Astrocyte (in vitro differentiated cells and primary cell): ENCODE data around the gene ADAM8. TPM values are rescaled to one million over a fixed set of nuclear protein-coding genes. Genes with fewer than 3 reads are reported as not detected.

Experiments
- DNase-seq: peaks from one replicate; pipeline ENCODE4 v3.0.0-alpha.2; 2010; ENCODE audit warnings: low read depth
- FAIRE-seq: peaks from 2 replicates; lab custom pipeline; 2011; peaks lifted over from hg19 to GRCh38; lab: Jason Lieb, UNC
- H2AFZ ChIP-seq: 2 replicates; pipeline ENCODE4 v1.6.0; 2012; ENCODE audit warnings: low read depth, low read length, inconsistent platforms
- H3K27ac ChIP-seq: 2 replicates; pipeline ENCODE4 v1.5.1; 2011; ENCODE audit warnings: low read depth, low read length, inconsistent platforms
- H3K27me3 ChIP-seq: 2 replicates; pipeline ENCODE4 v1.6.0; 2011; ENCODE audit warnings: low read length, inconsistent platforms; ENCODE audit not compliant: insufficient read depth
- H3K36me3 ChIP-seq: 2 replicates; pipeline ENCODE4 v1.5.1; 2011; ENCODE audit warnings: low read length, inconsistent platforms; ENCODE audit not compliant: insufficient read depth
- H3K4me1 ChIP-seq: 2 replicates; pipeline ENCODE4 v1.5.1; 2011; ENCODE audit warnings: low read length, inconsistent platforms; ENCODE audit not compliant: insufficient read depth
- H3K4me2 ChIP-seq: 2 replicates; pipeline ENCODE4 v1.6.0; 2012; ENCODE audit warnings: low read length, inconsistent platforms
- H3K4me3 ChIP-seq: 2 replicates; pipeline ENCODE4 v1.5.1; 2011; ENCODE audit warnings: low read depth, mild to moderate bottlenecking, low read length, inconsistent platforms; ENCODE audit not compliant: insufficient read depth
- H3K79me2 ChIP-seq: 2 replicates; pipeline ENCODE4 v1.6.0; 2012; ENCODE audit warnings: mild to moderate bottlenecking, low read length, inconsistent platforms; ENCODE audit not compliant: insufficient read depth
- H3K9ac ChIP-seq: 2 replicates; pipeline ENCODE4 v1.6.0; 2012; ENCODE audit warnings: mild to moderate bottlenecking, low read length, inconsistent platforms
- H3K9me3 ChIP-seq: 2 replicates; pipeline ENCODE4 v1.5.1; 2012; ENCODE audit warnings: low read depth, mild to moderate bottlenecking, low read length, inconsistent platforms; ENCODE audit not compliant: insufficient read depth
- H4K20me1 ChIP-seq: 2 replicates; pipeline ENCODE4 v1.6.0; 2012; ENCODE audit warnings: low read length, inconsistent platforms; ENCODE audit not compliant: insufficient read depth
- H3K27ac Mint-ChIP-seq: one replicate; pipeline ENCODE4 v1.8.0; 2021; ENCODE audit warnings: mild to moderate bottlenecking, mixed read lengths; ENCODE audit not compliant: unreplicated experiment
- H3K27me3 Mint-ChIP-seq: one replicate; pipeline ENCODE4 v1.8.0; 2021; ENCODE audit warnings: low read depth, mixed read lengths; ENCODE audit not compliant: unreplicated experiment
- H3K36me3 Mint-ChIP-seq: one replicate; pipeline ENCODE4 v1.8.0; 2021; ENCODE audit warnings: low read depth, mixed read lengths; ENCODE audit not compliant: unreplicated experiment
- H3K4me1 Mint-ChIP-seq: one replicate; pipeline ENCODE4 v1.8.0; 2021; ENCODE audit warnings: low read depth, mixed read lengths; ENCODE audit not compliant: unreplicated experiment
- H3K4me3 Mint-ChIP-seq: one replicate; pipeline ENCODE4 v1.8.0; 2021; ENCODE audit warnings: mild to moderate bottlenecking, moderate library complexity, mixed read lengths; ENCODE audit not compliant: unreplicated experiment
- H3K9me3 Mint-ChIP-seq: one replicate; pipeline ENCODE4 v1.8.0; 2021; ENCODE audit warnings: mild to moderate bottlenecking, mixed read lengths; ENCODE audit not compliant: unreplicated experiment
- CTCF ChIP-seq: IDR thresholded peaks from 2 replicates; pipeline ENCODE4 v1.5.1; 2011; ENCODE audit warnings: low read depth, mild to moderate bottlenecking, inconsistent platforms, low read length, moderate library complexity; ENCODE audit not compliant: insufficient read depth
- EZH2 ChIP-seq: IDR thresholded peaks from 2 replicates; pipeline ENCODE4 v1.6.1; 2012; ENCODE audit warnings: mild to moderate bottlenecking, low read length, inconsistent platforms; ENCODE audit not compliant: insufficient read depth
- total RNA-seq: library from RNA; stranded (reverse); gene quantifications from 2 replicates; pipeline ENCODE4 v1.2.1, GENCODE V29; 2021

ADAM8 gene
- total RNA-seq, 1 donor from 2014 or later, result 4.6 TPM

- no peak overlapping the region for H3K4me2 ChIP-seq
- no peak overlapping the region for H3K27ac ChIP-seq
- H4K20me1 ChIP-seq, result no peaks in the 10 kb centered on the region
- H3K9me3 Mint-ChIP-seq, result peaks cover 5% of the 10 kb centered on the region
- no peak for DNase-seq
- H3K27ac Mint-ChIP-seq, result peak overlapping the region; percentile 34
- H3K27me3 ChIP-seq, result peaks cover 43% of the 10 kb centered on the region
- no peaks in the 10 kb centered on the region for H3K36me3 Mint-ChIP-seq
- no peaks in the 10 kb centered on the region for H3K79me2 ChIP-seq
- TF ChIP-seq EZH2, result peak; percentile 72
- no peak for TF ChIP-seq CTCF
- H3K4me3 ChIP-seq, result no peak overlapping the region
- H2AFZ ChIP-seq, result no peak overlapping the region
- H3K9me3 ChIP-seq, result no peaks in the 10 kb centered on the region
- peaks cover 5% of the 10 kb centered on the region for H3K4me1 Mint-ChIP-seq
- peak overlapping the region; percentile 69 for H3K4me3 Mint-ChIP-seq
- H3K4me1 ChIP-seq, result no peaks in the 10 kb centered on the region
- H3K27me3 Mint-ChIP-seq, result peaks cover 67% of the 10 kb centered on the region
- H3K9ac ChIP-seq, result no peak overlapping the region
- no peak for FAIRE-seq
- no peaks in the 10 kb centered on the region for H3K36me3 ChIP-seq
Measured at GRCh38 chr10:133229265-133230043, 47.2 kb downstream of the ADAM8 start.

- no peak overlapping the region for H3K27ac Mint-ChIP-seq
- FAIRE-seq, result no peak
- no peak overlapping the region for H3K9ac ChIP-seq
Measured at GRCh38 chr10:133227256-133227655, 49.4 kb downstream of the ADAM8 start.

More at GRCh38 chr10:133227256-133227655, 49.4 kb downstream of the ADAM8 start:
- DNase-seq, result no peak
- Mint-ChIP-seq H3K4me1 (peaks cover 5% of the 10 kb centered on the region), H3K9me3 (peaks cover 5% of the 10 kb centered on the region), H3K36me3 (no peaks in the 10 kb centered on the region), H3K27me3 (peaks cover 54% of the 10 kb centered on the region), H3K4me3 (no peak overlapping the region)
- H3K36me3 ChIP-seq, result no peaks in the 10 kb centered on the region
- H4K20me1 ChIP-seq, result no peaks in the 10 kb centered on the region
- no peak overlapping the region for H3K27ac ChIP-seq
- H3K4me3 ChIP-seq, result no peak overlapping the region
- H3K79me2 ChIP-seq, result no peaks in the 10 kb centered on the region
- H3K4me2 ChIP-seq, result no peak overlapping the region
- H2AFZ ChIP-seq, result no peak overlapping the region
- peaks cover 32% of the 10 kb centered on the region for H3K27me3 ChIP-seq
- no peaks in the 10 kb centered on the region for H3K4me1 ChIP-seq
- no peak for TF ChIP-seq CTCF
- no peaks in the 10 kb centered on the region for H3K9me3 ChIP-seq
